HG02642 (cell line): ENCODE data around the gene RASGRF1.

Experiments used
- ATAC-seq: cut with Tn5 transposase; IDR thresholded peaks from one replicate; pipeline ENCODE4 v1.9.1; 2021; ENCODE audit warnings: mild to moderate bottlenecking; ENCODE audit not compliant: unreplicated experiment, poor library complexity

Gene RASGRF1

DNA sequence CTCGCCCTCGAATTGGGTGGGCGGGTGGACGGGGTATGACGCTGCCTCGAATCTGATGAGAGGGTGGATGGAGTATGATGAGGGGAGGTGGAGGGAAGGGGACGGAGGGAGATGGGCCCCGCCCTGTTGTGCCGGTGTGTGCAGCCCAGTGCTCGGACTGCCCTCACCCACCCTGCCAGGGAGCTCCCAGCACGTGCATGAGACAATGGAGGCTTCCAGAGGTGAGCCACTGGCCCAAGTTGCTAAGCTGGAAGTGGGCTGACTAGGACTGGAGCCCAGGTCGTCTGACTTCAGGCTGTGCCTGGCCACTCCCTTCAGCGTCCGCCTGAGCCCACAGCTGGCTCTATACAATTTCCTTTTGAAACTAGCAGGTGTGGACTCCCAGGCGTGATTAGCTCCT lies 98.7 kb downstream of the RASGRF1 start:
- no peak for ATAC-seq

DNA sequence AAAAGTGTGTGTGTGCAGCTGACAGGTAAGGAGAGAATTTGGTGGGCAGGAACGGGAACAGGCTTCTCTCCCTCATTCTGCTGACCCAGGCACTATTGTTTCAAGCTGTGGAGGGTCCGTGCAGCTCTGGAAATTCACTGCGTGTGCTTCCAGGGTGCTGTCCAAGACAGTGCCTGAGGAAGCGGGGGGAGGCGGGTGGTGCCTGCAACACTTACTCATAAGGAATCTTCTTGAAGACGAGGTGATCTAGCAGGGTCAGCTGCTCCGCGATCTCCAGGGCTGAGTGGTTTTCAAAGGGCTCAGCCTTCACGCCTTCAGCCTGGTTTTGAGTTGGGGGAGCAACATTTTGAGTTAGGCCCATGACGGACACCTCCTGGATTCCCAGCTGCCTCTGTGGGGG lies 99.1 kb downstream of the RASGRF1 start:
- no peak for ATAC-seq

DNA sequence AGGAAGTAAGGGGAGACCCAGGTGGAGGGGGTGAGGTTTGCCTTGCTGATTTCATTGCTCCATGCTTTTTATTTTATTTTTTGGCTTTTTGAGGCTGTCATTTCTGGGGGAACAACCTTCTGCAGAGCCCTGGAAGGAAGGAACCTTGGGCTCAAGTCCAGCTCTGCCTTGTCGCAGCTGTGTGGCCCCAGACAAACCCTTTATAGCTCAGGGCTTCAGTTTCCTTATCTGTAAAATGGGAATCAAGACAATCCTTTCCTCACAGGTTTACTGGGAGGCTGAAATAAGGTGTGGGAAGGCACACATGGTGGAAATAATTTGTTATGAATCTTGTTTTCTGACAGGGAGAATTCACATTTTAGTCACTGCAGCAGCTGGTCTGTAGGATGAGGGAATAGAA lies 100.3 kb downstream of the RASGRF1 start:
- no peak for ATAC-seq

DNA sequence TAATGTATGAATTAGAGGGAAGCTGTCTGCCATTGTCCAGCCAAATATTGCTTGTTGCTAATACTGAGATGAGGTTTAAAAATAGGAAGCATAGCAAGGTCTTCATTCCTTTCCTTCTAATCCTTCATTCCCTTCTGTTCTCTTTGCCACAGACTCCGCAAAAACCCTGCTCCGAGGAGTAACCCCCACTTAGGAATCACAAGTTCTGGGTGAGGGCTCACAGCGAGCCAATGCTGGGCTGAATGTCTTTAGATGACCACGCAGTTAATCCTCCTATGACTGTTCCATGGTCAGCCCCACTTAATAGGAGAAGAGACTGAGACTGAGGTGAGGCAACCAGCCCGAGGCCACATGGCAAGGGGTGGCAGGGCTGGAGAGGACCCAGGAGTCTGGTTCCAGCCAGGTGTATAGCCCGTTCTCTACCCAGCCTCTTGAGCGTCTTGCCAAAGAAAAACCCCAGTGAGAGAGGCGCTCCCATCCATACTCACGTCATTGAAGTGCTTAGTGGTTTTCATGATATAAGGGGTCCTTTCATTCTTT lies 100.8 kb downstream of the RASGRF1 start:
- ATAC-seq, result no peak

DNA sequence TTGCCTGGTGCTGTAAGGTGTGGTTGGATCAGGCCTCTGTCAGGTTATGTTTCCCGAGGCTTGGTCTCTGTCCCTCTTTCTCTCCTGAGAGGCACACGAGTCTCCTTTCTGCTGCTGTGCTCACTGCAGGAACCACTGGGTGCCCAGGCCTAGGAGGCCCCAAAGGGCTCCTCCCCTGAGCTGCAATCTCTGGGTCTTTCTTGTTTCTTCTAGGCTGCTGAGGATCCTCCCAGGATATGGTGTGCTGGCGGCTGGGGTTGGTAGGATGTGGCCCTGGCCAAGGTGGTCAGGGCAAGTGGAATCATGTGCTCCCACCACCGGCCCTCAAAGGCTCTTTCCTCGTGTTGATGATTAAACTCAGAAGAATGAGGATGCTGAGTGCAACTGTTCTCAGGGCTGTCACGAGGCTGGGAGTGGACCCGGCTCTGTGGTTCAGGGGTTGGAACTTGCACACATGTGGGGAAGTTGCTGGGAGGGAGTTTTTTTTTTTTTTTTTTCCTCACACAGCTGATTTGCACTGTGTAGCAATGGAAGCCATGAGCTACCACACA lies 102.1 kb downstream of the RASGRF1 start:
- peak; percentile 54 for ATAC-seq

DNA sequence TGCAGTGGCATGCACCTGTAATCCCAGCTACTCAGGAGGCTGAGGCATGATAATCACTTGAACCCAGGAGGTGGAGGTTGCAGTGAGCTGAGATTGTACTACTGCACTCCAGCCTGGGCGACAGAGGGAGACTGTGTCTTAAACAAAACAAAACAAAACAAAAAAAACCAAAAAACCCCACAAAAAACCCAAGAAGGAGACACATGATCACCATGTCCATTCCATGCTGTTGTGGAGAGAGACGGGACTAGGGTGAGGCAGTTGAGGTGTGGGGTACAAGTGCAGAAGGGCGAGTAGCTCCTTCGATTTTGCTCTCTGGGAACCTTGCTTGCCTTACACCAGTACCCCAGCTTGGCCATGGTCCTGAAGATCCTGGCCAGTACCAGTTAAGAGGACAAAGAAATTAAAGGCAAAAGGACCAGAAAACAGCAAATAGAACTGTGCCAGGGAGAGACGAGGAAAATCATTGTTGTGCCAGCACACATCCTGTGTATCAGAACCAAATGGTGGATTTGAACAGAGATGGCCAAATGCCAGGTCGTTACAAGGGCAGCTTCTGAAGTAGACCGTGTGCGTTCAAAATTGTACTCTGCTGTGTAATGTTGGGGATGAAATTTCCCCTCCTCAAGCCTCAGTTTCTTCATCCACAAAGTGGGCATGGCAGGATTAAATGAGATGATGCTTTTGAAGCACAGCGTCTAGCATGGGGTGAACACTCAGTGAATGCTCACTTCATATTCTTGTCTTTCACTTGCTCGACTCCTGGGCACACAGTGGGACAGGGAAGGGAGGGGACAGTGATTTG lies 102.8 kb downstream of the RASGRF1 start:
- no peak for ATAC-seq

DNA sequence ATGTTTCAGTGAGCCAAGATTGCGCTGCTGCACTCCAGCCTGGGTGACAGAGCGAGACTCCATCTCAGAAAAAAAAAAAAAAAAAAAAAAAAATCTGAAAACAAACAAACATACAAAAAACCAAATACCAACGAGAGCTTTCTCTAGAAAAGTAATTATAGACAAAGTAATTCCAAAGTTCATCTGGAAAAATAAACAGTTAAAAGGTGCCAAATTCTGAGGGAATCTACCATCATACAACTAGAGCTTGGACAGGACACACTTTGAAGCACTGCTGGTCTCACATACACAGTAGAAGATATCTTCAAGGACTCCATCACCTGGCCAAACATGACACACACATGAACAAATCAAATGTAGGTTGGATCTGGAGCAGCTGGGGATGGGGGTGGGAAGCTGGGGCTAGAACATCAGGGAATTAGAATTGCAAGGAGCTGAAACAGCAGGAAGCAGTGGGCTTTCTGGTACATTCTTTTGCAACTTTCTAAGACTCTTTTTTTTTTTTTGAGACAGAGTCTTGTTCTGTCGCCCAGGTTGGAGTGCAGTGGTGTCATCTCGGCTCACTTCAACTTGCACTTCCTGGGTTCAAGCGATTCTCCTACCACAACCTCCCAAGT lies 104.6 kb downstream of the RASGRF1 start:
- ATAC-seq, result no peak

DNA sequence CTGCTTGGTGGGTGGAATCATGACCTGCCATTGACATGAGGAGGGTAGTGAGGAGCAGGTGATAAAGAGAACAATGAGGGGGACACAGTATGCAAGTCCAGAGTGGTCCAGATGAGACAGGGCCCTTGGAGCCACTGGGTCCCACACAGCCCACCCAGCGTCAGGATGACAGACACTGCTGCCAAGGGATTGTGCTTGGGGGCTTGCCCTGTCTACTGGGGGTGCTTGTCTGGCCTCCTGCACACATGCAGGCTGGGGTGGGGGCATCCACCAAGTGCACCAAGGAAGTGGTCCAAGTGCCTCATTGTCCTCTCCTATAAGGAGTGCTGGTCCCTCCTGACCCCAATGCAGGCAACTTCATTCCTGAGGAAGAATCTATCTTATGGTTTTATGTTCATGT lies 106.5 kb downstream of the RASGRF1 start:
- no peak for ATAC-seq

DNA sequence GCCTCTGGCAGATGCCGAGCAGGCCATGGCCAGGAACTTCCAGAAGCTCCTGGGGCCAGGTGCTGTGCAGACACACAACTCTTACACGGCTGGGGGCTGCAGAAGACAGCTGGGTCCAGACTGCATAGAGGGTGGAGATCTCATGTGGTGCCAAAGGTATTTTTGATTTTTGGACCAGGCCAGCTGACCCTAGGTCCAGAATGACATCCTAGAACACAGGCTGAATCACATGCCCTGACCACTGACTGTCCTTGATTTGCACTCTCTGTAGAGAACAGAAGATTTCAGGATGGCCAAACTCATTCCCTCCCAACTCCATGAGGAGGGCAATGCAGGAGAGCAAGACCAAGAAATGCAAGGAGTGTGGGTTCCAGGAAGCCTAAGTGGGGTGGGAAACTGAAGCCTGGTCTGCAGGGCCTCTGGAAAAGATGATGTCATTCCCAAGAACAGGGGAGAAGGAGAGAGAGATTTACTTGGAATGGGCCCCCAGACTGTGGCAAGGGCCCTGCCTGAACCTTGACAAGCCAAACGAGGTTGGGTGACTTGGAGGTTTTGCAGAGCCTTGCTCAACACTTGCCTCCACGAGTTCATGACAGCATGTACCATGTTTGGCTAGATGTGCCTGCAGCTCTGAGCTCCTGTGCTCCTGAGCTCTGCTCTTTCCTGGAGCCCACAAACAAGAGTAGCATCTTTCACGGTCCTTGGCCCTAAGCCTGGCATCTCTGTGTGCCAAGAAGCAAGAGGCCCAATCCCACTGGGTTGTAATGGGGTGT lies 107.2 kb downstream of the RASGRF1 start:
- ATAC-seq, result no peak

DNA sequence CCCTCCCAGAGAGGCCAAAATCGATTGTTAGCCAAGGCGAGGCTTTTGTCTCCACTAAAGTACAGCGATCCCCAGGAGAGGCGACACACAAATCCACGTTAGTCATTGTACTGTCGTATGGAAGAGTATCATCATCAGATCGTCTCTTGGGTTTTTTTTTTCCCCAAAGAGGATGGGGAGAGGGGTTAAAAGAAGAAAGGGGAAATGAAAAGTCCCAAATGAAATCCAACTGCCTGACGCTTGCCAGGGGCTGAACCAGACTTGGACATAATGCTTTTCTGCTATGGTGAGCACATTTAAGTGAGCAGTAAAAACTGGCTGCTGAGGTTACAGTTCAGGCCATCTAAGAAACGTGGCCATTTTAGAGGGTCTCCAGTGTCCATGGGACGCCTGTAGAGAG lies 107.8 kb downstream of the RASGRF1 start:
- no peak for ATAC-seq

DNA sequence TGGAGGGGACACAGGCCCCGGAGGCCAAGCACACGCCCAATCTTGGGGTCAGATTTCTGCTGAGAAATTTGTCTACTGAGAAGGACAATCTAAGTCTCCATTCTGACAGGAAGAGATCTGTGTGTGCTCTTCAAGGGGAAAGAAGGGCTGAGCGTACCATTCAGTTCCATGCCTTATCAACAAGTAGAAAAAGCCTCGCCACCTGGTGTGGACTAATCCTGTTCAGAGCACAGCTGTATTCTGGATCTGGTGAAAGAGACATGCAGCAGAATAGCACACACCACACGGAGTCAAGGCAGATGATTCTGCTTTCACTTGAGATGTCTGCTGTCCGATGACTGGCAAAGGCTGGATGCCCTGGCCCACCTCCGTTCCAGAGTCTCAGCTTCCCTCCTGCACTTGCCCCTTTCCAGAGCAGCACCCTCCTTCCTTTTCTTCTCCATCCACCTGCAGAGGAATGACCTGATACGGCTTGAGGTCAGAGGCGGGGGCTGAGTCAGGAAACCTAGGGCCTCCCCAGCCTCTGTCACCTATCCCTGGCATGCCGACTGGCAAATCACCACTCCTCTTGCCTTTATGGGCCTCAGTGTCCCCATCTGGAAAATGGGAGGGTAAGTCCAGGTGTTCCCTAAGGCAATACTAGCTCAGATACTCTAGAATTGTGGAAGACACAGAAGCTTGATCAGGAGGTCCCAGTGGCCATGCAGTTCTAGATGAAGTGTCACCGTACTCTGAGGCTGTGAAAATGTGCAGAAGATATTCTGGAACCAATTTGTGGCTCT lies 108.9 kb downstream of the RASGRF1 start:
- no peak for ATAC-seq

DNA sequence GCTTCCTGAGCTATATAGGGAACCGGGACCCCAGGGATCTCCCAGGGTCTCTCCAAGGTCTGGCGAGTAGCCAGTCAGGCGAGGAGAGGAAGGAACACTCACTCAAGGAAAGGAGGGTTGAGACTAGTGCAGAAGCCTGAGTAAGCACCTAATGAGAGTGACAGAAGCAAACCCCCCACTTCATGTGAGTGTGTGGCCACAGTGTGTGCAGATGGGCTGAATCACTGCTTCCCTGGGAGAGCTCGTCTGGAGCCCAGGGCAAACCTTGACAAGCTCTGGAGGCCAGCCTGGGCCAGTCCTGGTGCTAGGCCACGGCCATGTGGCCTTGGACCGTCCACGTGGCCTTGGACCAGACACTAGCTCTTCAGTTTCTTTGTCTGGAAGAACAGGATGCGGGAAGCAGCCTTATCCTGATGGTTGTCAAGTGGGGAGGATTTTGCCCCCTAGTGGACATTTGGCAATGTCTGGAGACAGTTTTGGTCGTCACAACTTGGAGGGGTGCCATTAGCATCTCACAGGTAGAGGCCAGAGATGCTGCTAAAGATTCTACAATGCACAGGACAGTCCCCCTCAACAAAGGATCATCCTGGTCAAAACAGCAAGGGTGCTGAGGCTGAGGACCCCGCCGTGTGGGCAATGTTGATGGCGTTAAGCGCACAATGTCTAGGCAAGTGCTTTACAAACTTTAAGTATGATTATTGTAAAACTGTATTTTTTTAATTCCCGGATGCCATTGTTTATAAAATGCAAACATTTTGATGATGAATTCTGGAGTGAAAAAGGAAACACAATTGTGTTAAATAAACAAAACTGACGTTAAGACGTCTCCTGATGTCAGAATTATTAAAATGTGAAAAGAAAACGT lies 110.9 kb downstream of the RASGRF1 start:
- ATAC-seq, result no peak

DNA sequence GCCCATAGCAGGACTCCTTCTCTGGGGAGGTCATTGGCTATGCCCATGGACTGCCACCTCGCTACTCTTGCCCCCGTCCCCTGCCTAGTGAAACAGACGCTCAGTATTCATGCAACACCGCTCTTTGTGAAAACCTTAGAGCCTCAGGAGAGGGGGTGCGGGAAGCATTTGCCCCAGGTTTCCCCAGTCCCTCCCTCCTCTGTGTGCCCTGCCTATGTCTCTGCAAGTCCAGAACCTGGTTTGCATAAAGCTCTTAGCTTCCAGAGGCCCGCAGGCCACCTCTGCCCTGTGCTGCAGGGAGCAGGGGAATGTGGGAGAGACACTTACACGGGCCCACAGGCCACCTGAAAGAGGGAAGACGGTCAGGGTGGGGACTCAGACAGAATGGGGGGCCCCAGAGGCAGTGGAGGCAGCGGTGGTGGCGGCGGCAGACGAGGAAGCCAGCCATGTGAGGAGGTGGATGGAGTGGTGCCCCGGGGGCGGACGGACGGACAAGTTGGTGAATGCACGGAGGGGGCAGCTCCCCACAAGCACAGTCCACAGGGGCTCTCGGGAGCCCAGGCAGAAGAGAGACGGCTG lies 111.9 kb downstream of the RASGRF1 start:
- ATAC-seq, result no peak

DNA sequence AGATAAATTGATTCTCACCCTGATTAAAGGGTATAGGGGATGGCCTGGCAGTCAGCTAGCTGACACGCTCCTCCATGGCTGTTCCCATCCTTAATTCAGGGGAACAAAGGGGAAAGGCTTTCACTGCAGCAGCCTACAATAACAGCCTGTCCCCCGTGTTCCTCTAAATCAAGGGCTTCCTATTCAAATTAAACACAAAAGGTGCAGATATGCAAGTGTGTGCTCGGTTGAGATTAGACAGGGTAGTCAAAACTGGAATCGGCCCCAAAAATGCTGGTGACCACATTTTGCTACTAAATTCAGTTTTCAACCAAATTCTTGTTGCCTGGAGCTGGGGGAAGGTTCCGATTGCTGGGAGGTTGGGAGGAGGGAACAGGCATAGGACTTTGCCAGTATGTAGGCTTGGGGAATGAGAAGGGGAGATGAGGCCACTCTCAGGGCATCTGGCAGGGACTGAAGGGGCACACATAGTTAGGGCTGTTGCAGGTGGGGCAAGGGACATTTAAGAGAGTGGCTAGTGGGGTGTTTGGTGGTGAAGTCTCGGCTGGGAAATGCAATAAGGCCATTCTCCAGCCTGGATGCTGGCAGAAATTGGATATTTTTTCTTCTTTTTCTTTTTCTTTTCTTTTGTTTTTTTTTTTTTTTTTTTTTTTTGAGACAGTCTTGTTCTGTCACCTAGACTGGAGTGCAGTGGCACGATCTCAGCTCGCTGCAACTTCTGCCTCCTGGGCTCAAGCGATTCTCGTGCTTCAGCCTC lies 112.8 kb downstream of the RASGRF1 start:
- ATAC-seq, result peak; percentile 22

DNA sequence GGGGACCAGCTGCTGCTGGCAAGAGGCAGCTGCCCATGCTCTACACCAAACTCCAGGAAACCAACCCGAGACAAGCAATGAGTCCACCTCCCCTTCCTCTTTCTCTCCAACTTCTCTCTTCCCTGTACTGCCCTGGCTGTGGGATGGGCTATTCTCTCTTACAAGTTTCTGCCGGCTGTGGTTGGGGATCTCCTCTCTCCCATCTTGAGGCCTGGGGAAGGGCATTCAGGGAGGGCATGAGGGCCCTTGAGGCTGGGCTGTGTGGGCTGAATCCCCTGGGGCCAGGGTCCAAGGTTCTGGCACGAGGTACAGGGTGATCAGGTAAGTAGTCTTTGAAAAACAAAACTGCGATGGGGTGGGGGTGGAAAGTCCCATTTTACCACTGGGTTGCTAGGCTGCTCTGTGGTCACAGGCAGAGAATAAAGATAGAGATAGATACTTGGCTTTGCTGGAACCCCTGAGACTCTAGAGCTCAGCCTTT lies 113.4 kb downstream of the RASGRF1 start:
- ATAC-seq, result peak; percentile 62

DNA sequence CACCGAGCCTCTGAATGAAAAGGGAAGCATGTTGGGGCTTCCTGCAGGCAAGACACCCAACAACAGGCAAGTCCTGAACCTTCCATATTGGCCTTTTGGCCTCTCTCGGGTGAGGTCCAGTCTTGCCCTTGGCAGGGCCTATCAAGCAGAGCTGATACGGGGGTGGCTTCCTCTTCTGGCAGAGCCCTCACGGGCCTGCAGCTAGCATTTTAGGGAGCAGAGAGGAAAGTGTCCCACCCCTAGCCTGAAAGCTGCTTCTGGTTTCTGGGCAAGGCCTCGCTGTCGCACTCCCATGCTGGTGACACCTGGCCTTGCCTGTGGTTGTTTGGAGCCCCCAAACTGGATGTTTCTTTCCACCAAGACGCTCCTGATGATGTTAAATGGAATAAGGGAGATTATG lies 113.9 kb downstream of the RASGRF1 start:
- ATAC-seq, result peak; percentile 20

DNA sequence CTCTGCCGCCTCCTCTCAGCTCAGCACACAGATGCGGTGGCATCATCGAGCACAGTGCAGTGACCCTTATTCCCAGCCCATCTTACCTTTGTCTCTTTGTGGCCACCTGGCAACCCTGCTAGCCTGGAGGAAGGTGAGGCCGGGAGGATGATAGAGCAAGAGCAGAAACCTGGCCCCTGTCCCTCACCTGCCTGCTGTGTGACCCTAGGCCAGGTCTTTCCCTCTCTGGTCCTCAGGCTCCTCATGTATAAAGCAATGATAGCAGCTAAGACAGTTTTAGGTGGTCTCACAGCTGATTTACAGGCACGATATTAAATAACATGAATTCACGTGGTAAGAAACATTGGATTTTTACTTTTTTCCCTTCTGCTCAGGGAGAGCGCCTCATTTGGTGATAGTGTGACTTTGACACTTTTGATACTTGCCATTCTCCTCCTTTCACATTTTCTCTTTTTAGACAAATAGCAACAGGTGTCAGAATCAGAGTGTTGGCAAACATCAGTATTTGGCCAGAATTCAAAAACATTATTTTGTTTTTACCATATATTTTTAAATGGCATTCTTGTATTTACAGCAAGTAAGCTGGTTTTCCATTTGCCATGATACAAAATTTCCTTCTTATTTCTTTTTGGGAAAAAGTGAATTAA lies 116.2 kb downstream of the RASGRF1 start:
- no peak for ATAC-seq
